Upper lobe of left lung (tissue), 6 donors: Measurements from ENCODE around the gene TLR4. TPM values are rescaled to one million over a fixed set of nuclear protein-coding genes. Genes with fewer than 3 reads are reported as not detected.

Source experiments
- ATAC-seq, 2 donors: fragments of 200-7000 bp; cut with Tn5 transposase; one replicate each; pipeline ENCODE4 v1.9.1; 2022; ENCODE audit warnings: mild to moderate bottlenecking in 2 of 2, moderate library complexity in 2 of 2; ENCODE audit not compliant: low FRiP score in 2 of 2
- DNase-seq, 2 donors: peaks; one replicate each; pipeline ENCODE4 v3.0.0-alpha.2; 2019 to 2020
- H3K27ac ChIP-seq, 4 donors: fragments of 200-600 bp; sonication (generic); one replicate each; pipeline ENCODE4 v1.5.1; 2016 to 2019
- H3K27me3 ChIP-seq, 4 donors: fragments of 200-600 bp; sonication (generic); one replicate each; pipeline ENCODE4 v1.5.1; 2017 to 2019
- H3K36me3 ChIP-seq, 4 donors: fragments of 200-600 bp; sonication (generic); one replicate each; pipeline ENCODE4 v1.5.1; 2016 to 2019
- H3K4me1 ChIP-seq, 4 donors: fragments of 200-600 bp; sonication (generic); one replicate each; pipeline ENCODE4 v1.5.1; 2018 to 2019
- H3K4me3 ChIP-seq, 4 donors: fragments of 200-600 bp; sonication (generic); one replicate each; pipeline ENCODE4 v1.5.1; 2017 to 2019; ENCODE audit warnings: mild to moderate bottlenecking in 2 of 4, moderate library complexity in 1 of 4
- H3K9me3 ChIP-seq, 4 donors: fragments of 200-600 bp; sonication (generic); one replicate each; pipeline ENCODE4 v1.5.1; 2018 to 2019
- CTCF ChIP-seq, 6 experiments: fragments of 450-650 bp in 4 of 6; fragments of 200-600 bp in 2 of 6; sonication (generic) in 2 of 6; IDR thresholded peaks; one replicate each; pipeline ENCODE4 v1.5.1; 2016 to 2019; ENCODE audit warnings: antibody characterized with exemption in 6 of 6
- EP300 ChIP-seq, 4 donors: sonication (generic); formaldehyde crosslinking; IDR thresholded peaks; one replicate each; pipeline ENCODE4 v1.5.1; 2017; ENCODE audit warnings: antibody characterized with exemption in 4 of 4, control low read depth in 2 of 4
- POLR2A ChIP-seq, 4 donors: fragments of 450-650 bp; IDR thresholded peaks; one replicate each; pipeline ENCODE4 v1.5.1; 2016 to 2017; ENCODE audit warnings: antibody characterized with exemption in 4 of 4, mild to moderate bottlenecking in 2 of 4
- POLR2AphosphoS5 ChIP-seq, 2 donors: sonication (generic); formaldehyde crosslinking; IDR thresholded peaks; one replicate each; pipeline ENCODE4 v1.5.1; 2017; ENCODE audit warnings: antibody characterized with exemption in 2 of 2
- WGBS, 2 donors: methylation state at CpG; one replicate each; pipeline ENCODE4 v1.1.5; 2017 to 2018; 5-methylcytosine and 5-hydroxymethylcytosine counted together
- total RNA-seq, 6 donors: library from RNA; depleted of rRNA in 4 of 6; stranded (reverse); fragments of >200 nt in 4 of 6; gene quantifications; one replicate each; pipeline versions ENCODE4 v1.1.0 to v1.2.1, GENCODE V29; 2016 to 2021
- donor health status: DM: no; HTN: no; CAD: no; lungs with moderate emphysema.
- donor health status: DM: no; HTN: yes; CAD: no; lungs with severe emphysema.

TLR4 gene
- total RNA-seq, 6 donors from 2014 or later: 34.2 to 57.0 (median 44.0) TPM

- peaks cover 2 to 14% (median 6%) of the 10 kb centered on the region in 4 donors for H3K4me1 ChIP-seq
- DNase-seq (no peak), ATAC-seq (peak in 1 of 2 donors; percentile 14)
- H3K9me3 ChIP-seq: no peaks in the 10 kb centered on the region
- no peak for TF ChIP-seq POLR2AphosphoS5 (IDR thresholded peaks at IDR 0.05)
- TF ChIP-seq POLR2A (IDR thresholded peaks at IDR 0.05): peak in 1 of 4 donors; percentile 35
- no peak for TF ChIP-seq CTCF (IDR thresholded peaks at IDR 0.05)
- no peak for TF ChIP-seq EP300 (IDR thresholded peaks at IDR 0.05)
- peak overlapping the region; percentile 28 to 91 (median 64) for H3K27ac ChIP-seq
- WGBS, 2 donors: 34 to 35% methylated on average over 4 of the region's 4 CpGs
- H3K4me3 ChIP-seq: peak overlapping the region; percentile 3 to 48 (median 42)
- H3K36me3 ChIP-seq: peaks cover 0 to 35% (median 6%) of the 10 kb centered on the region in 4 donors
- no peaks in the 10 kb centered on the region for H3K27me3 ChIP-seq
Observed at GRCh38 chr9:117706421-117707116, 2.4 kb downstream of the TLR4 start.

- H3K4me3 ChIP-seq: peak overlapping the region in 3 of 4 donors; percentile 7 to 48 (median 46)
- DNase-seq: no peak
- H3K9me3 ChIP-seq: no peaks in the 10 kb centered on the region
- 83 to 89% methylated on average over 1 of the region's 1 CpG for WGBS, 2 donors
- H3K4me1 ChIP-seq: peaks cover 2 to 14% (median 6%) of the 10 kb centered on the region in 4 donors
- TF ChIP-seq POLR2A (IDR thresholded peaks at IDR 0.05) (no peak), POLR2AphosphoS5 (IDR thresholded peaks at IDR 0.05) (no peak), EP300 (IDR thresholded peaks at IDR 0.05) (no peak), CTCF (IDR thresholded peaks at IDR 0.05) (no peak)
- no peaks in the 10 kb centered on the region for H3K27me3 ChIP-seq
- peaks cover 3 to 45% (median 7%) of the 10 kb centered on the region in 4 donors for H3K36me3 ChIP-seq
- no peak for ATAC-seq
- H3K27ac ChIP-seq: no peak overlapping the region
Observed at GRCh38 chr9:117707561-117707960, 3.4 kb downstream of the TLR4 start.

DNA sequence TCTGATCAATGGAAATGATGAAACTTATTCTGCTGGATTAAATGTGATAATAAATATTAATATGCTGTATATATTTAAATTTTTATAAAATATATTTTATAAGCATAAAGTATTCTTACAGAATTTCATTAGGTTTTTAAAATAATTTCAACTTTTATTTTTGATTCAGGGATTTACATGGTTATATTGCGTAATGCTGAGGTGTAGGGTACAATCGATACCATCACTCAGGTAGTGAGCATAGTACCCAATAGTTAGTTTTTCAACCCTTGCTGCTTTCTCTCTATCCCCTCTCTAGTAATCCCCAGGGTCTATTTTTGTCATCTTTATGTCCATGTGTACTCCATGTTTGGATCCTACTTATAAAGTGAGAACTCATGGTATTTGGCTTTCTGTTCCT, 5.7 kb downstream of the TLR4 start:
- Histone ChIP-seq H3K27me3 (no peaks in the 10 kb centered on the region), H3K36me3 (peaks cover 3 to 69% (median 21%) of the 10 kb centered on the region in 4 donors), H3K9me3 (no peaks in the 10 kb centered on the region), H3K4me3 (no peak overlapping the region), H3K27ac (no peak overlapping the region), H3K4me1 (peaks cover 0 to 18% (median 4%) of the 10 kb centered on the region in 4 donors)
- 93 to 97% methylated on average over 2 of the region's 2 CpGs for WGBS, 2 donors
- no peak for DNase-seq
- ATAC-seq: no peak
- no peak for TF ChIP-seq EP300 (IDR thresholded peaks at IDR 0.05)
- no peak for TF ChIP-seq POLR2AphosphoS5 (IDR thresholded peaks at IDR 0.05)
- TF ChIP-seq CTCF (IDR thresholded peaks at IDR 0.05): no peak
- TF ChIP-seq POLR2A (IDR thresholded peaks at IDR 0.05): no peak

GRCh38 chr9:117714282-117714681, 10.1 kb downstream of the TLR4 start:
- no peak for TF ChIP-seq POLR2A (IDR thresholded peaks at IDR 0.05)
- TF ChIP-seq EP300 (IDR thresholded peaks at IDR 0.05): no peak
- TF ChIP-seq POLR2AphosphoS5 (IDR thresholded peaks at IDR 0.05): no peak
- TF ChIP-seq CTCF (IDR thresholded peaks at IDR 0.05): no peak
- Histone ChIP-seq H3K27ac (no peak overlapping the region), H3K27me3 (no peaks in the 10 kb centered on the region), H3K4me3 (no peak overlapping the region), H3K9me3 (no peaks in the 10 kb centered on the region), H3K4me1 (peaks cover 0 to 28% (median 10%) of the 10 kb centered on the region in 4 donors), H3K36me3 (peaks cover 3 to 56% (median 18%) of the 10 kb centered on the region in 4 donors)
- DNase-seq: no peak
- WGBS, 2 donors: 78 to 91% methylated on average over 5 to 6 of the region's 6 CpGs
- no peak for ATAC-seq
